Large intestine (tissue), 3 donors: ENCODE measurements around the gene CHRNB4. TPM values are rescaled to one million over a fixed set of nuclear protein-coding genes. Genes with fewer than 3 reads are reported as not detected.

Source experiments
- DNase-seq, 2 donors: peaks; one replicate each; pipeline versions ENCODE4 v3.0.0 to v3.0.0-alpha.2; 2013
- H3K27ac ChIP-seq: one replicate; pipeline ENCODE4 v1.5.1; 2013; ENCODE audit warnings: low read length
- H3K27me3 ChIP-seq: 2 replicates; pipeline ENCODE4 v1.6.1; 2013; ENCODE audit warnings: low read length; ENCODE audit not compliant: control insufficient read depth, insufficient read depth
- H3K36me3 ChIP-seq: 2 replicates; pipeline ENCODE4 v1.6.1; 2013; ENCODE audit warnings: low read length; ENCODE audit not compliant: control insufficient read depth, insufficient read depth
- H3K4me1 ChIP-seq: one replicate; pipeline ENCODE4 v1.6.1; 2013; ENCODE audit warnings: low read length; ENCODE audit not compliant: control insufficient read depth, insufficient read depth
- H3K4me3 ChIP-seq: one replicate; pipeline ENCODE4 v1.5.1; 2013; ENCODE audit warnings: low read length
- H3K9me3 ChIP-seq: one replicate; pipeline ENCODE4 v1.6.1; 2013; ENCODE audit warnings: mild to moderate bottlenecking, low read depth, low read length, moderate library complexity; ENCODE audit not compliant: control insufficient read depth
- WGBS: methylation state at CpG from one replicate; pipeline ENCODE4 v1.1.5; 2013; ENCODE audit warnings: low lambda C conversion rate; ENCODE audit not compliant: insufficient coverage; 5-methylcytosine and 5-hydroxymethylcytosine counted together
- polyA plus RNA-seq: library from polyadenylated mRNA; unstranded; fragments of 120-200 nt; gene quantifications from one replicate; pipeline ENCODE4 v1.2.1, GENCODE V29; 2013

CHRNB4 gene
- polyA plus RNA-seq, 1 donor: 4.3 TPM

GRCh38 chr15:78667578-78668236 is 26.7 kb upstream of the CHRNB4 start:
- WGBS: no CpG with 5 or more reads among the region's 8 CpGs
- H3K27ac ChIP-seq: no peak overlapping the region
- H3K27me3 ChIP-seq: no peaks in the 10 kb centered on the region
- no peaks in the 10 kb centered on the region for H3K4me1 ChIP-seq
- H3K36me3 ChIP-seq: no peaks in the 10 kb centered on the region
- no peak for DNase-seq
- no peaks in the 10 kb centered on the region for H3K9me3 ChIP-seq
- H3K4me3 ChIP-seq: no peak overlapping the region

GRCh38 chr15:78666010-78666409 is 25.0 kb upstream of the CHRNB4 start:
- H3K27ac ChIP-seq: no peak overlapping the region

GRCh38 chr15:78663703-78664102 is 22.7 kb upstream of the CHRNB4 start:
- Histone ChIP-seq H3K9me3 (no peaks in the 10 kb centered on the region), H3K4me1 (no peaks in the 10 kb centered on the region), H3K36me3 (no peaks in the 10 kb centered on the region), H3K27me3 (no peaks in the 10 kb centered on the region), H3K4me3 (no peak overlapping the region), H3K27ac (no peak overlapping the region)
- DNase-seq: no peak
- WGBS: no CpG with 5 or more reads among the region's 1 CpG

More at GRCh38 chr15:78666010-78666409, 25.0 kb upstream of the CHRNB4 start:
- DNase-seq: no peak
- no peaks in the 10 kb centered on the region for H3K36me3 ChIP-seq
- no peak overlapping the region for H3K4me3 ChIP-seq
- no peaks in the 10 kb centered on the region for H3K9me3 ChIP-seq
- H3K27me3 ChIP-seq: no peaks in the 10 kb centered on the region
- WGBS: 100% methylated on average over 2 of the region's 6 CpGs
- no peaks in the 10 kb centered on the region for H3K4me1 ChIP-seq

GRCh38 chr15:78662028-78662427 is 21.0 kb upstream of the CHRNB4 start:
- H3K27ac ChIP-seq: no peak overlapping the region
- no peaks in the 10 kb centered on the region for H3K27me3 ChIP-seq
- H3K4me3 ChIP-seq: no peak overlapping the region
- DNase-seq: no peak
- no CpG with 5 or more reads among the region's 5 CpGs for WGBS
- no peaks in the 10 kb centered on the region for H3K9me3 ChIP-seq
- no peaks in the 10 kb centered on the region for H3K36me3 ChIP-seq
- no peaks in the 10 kb centered on the region for H3K4me1 ChIP-seq

- H3K9me3 ChIP-seq: no peaks in the 10 kb centered on the region
- H3K36me3 ChIP-seq: no peaks in the 10 kb centered on the region
- H3K4me3 ChIP-seq: no peak overlapping the region
- no peak for DNase-seq
- no peaks in the 10 kb centered on the region for H3K27me3 ChIP-seq
- no peak overlapping the region for H3K27ac ChIP-seq
- no peaks in the 10 kb centered on the region for H3K4me1 ChIP-seq
- 80% methylated on average over 1 of the region's 19 CpGs for WGBS
These were observed 20.0 kb upstream of the CHRNB4 start for GRCh38 chr15:78661001-78661400.

GRCh38 chr15:78660584-78660983 is 19.6 kb upstream of the CHRNB4 start:
- H3K9me3 ChIP-seq: no peaks in the 10 kb centered on the region
- H3K27me3 ChIP-seq: no peaks in the 10 kb centered on the region
- H3K27ac ChIP-seq: no peak overlapping the region
- no peak for DNase-seq
- no CpG with 5 or more reads among the region's 9 CpGs for WGBS
- no peak overlapping the region for H3K4me3 ChIP-seq
- no peaks in the 10 kb centered on the region for H3K4me1 ChIP-seq
- H3K36me3 ChIP-seq: no peaks in the 10 kb centered on the region

GRCh38 chr15:78658823-78659222 is 17.8 kb upstream of the CHRNB4 start:
- DNase-seq: no peak
- Histone ChIP-seq H3K36me3 (no peaks in the 10 kb centered on the region), H3K27ac (no peak overlapping the region), H3K9me3 (no peaks in the 10 kb centered on the region), H3K27me3 (peaks cover 3% of the 10 kb centered on the region), H3K4me1 (no peaks in the 10 kb centered on the region), H3K4me3 (no peak overlapping the region)

- Histone ChIP-seq H3K27ac (no peak overlapping the region), H3K9me3 (no peaks in the 10 kb centered on the region), H3K36me3 (no peaks in the 10 kb centered on the region), H3K27me3 (peaks cover 3% of the 10 kb centered on the region), H3K4me3 (no peak overlapping the region), H3K4me1 (no peaks in the 10 kb centered on the region)
- no CpG with 5 or more reads among the region's 4 CpGs for WGBS
- DNase-seq: no peak
These were observed 13.3 kb upstream of the CHRNB4 start for GRCh38 chr15:78654272-78654671.

- Histone ChIP-seq H3K27ac (no peak overlapping the region), H3K4me3 (no peak overlapping the region), H3K27me3 (peaks cover 3% of the 10 kb centered on the region), H3K36me3 (no peaks in the 10 kb centered on the region), H3K4me1 (no peaks in the 10 kb centered on the region), H3K9me3 (no peaks in the 10 kb centered on the region)
- no CpG with 5 or more reads among the region's 1 CpG for WGBS
- DNase-seq: no peak
These were observed 11.1 kb upstream of the CHRNB4 start for GRCh38 chr15:78651930-78652615.

GRCh38 chr15:78651007-78651406 is 10.0 kb upstream of the CHRNB4 start:
- Histone ChIP-seq H3K4me3 (no peak overlapping the region), H3K36me3 (no peaks in the 10 kb centered on the region), H3K27me3 (peaks cover 6% of the 10 kb centered on the region), H3K27ac (no peak overlapping the region), H3K4me1 (no peaks in the 10 kb centered on the region), H3K9me3 (no peaks in the 10 kb centered on the region)
- no peak for DNase-seq
- no CpG with 5 or more reads among the region's 3 CpGs for whole genome bisulfite sequencing

GRCh38 chr15:78650022-78650421 is 9.0 kb upstream of the CHRNB4 start:
- no peaks in the 10 kb centered on the region for H3K36me3 ChIP-seq
- no peak for DNase-seq
- H3K4me1 ChIP-seq: no peaks in the 10 kb centered on the region
- WGBS: no CpG with 5 or more reads among the region's 4 CpGs
- no peaks in the 10 kb centered on the region for H3K9me3 ChIP-seq
- peaks cover 6% of the 10 kb centered on the region for H3K27me3 ChIP-seq
- H3K4me3 ChIP-seq: no peak overlapping the region
- H3K27ac ChIP-seq: no peak overlapping the region
